RWPE2 (cell line): ENCODE results near the gene SYT2.

Experiments
- ATAC-seq: fragments of 200-7000 bp; cut with Tn5 transposase; 3 replicates; pipeline ENCODE4 v1.9.1; 2021; ENCODE audit warnings: low read depth
- DNase-seq: peaks from one replicate; pipeline ENCODE4 v3.0.0-alpha.2; 2020; ENCODE audit warnings: low spot score
- H3K27ac ChIP-seq: fragments of 450-650 bp; 2 replicates; pipeline ENCODE4 v1.5.1; 2017; ENCODE audit warnings: mild to moderate bottlenecking; ENCODE audit not compliant: poor library complexity, severe bottlenecking
- H3K27me3 ChIP-seq: fragments of 250-450 bp; sonication (Bioruptor Pico); 2 replicates; pipeline ENCODE4 v1.5.1; 2021; ENCODE audit warnings: mild to moderate bottlenecking, moderate library complexity; ENCODE audit not compliant: insufficient read depth, poor library complexity, severe bottlenecking
- H3K36me3 ChIP-seq: fragments of 250-450 bp; sonication (Bioruptor Pico); 2 replicates; pipeline ENCODE4 v1.5.1; 2020; ENCODE audit warnings: low read depth, mild to moderate bottlenecking, moderate library complexity
- H3K4me1 ChIP-seq: fragments of 250-450 bp; sonication (Bioruptor Pico); 2 replicates; pipeline ENCODE4 v1.5.1; 2021; ENCODE audit warnings: mild to moderate bottlenecking, moderate library complexity; ENCODE audit not compliant: insufficient read depth, poor library complexity, severe bottlenecking
- H3K4me3 ChIP-seq: fragments of 250-450 bp; sonication (Bioruptor Pico); 2 replicates; pipeline ENCODE4 v1.5.1; 2021; ENCODE audit warnings: mild to moderate bottlenecking, moderate library complexity; ENCODE audit not compliant: severe bottlenecking
- H3K9me3 ChIP-seq: fragments of 250-450 bp; sonication (Bioruptor Pico); 2 replicates; pipeline ENCODE4 v1.5.1; 2021; ENCODE audit warnings: mild to moderate bottlenecking, moderate library complexity; ENCODE audit not compliant: severe bottlenecking
- TF ChIP-seq, protein P1 (sequence below): fragments of 450-650 bp; IDR thresholded peaks from one replicate; pipeline ENCODE4 v1.5.1; 2017; ENCODE audit warnings: mild to moderate bottlenecking, moderate library complexity; ENCODE audit not compliant: poor library complexity, severe bottlenecking

SYT2 gene

DNA sequence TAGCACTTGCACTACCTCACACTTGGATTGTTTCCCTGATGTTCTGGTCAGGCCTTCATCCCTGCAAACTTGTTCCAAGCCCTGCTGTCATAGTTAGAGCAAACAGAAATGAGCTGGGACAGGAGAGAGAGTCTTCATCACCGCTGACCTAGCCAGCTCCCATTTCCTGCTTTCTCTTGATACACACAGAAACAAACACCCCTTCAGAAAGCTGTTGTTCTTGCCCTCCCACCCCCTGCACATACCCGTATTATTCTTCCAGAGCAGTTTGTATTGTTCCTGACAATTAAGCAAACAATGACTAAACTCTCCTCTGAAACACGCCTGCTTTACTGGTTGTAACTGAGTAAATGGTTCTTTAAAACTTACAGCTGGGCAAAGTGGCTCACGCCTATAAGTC is 2.9 kb upstream of the SYT2 start:
- H3K27me3 ChIP-seq, result peaks cover 34% of the 10 kb centered on the region
- no peak overlapping the region for H3K27ac ChIP-seq
- H3K36me3 ChIP-seq, result no peaks in the 10 kb centered on the region
- no peaks in the 10 kb centered on the region for H3K4me1 ChIP-seq
- peak; percentile 85 for ATAC-seq
- no peak for DNase-seq
- no peak overlapping the region for H3K4me3 ChIP-seq
- TF ChIP-seq, protein P1, sequence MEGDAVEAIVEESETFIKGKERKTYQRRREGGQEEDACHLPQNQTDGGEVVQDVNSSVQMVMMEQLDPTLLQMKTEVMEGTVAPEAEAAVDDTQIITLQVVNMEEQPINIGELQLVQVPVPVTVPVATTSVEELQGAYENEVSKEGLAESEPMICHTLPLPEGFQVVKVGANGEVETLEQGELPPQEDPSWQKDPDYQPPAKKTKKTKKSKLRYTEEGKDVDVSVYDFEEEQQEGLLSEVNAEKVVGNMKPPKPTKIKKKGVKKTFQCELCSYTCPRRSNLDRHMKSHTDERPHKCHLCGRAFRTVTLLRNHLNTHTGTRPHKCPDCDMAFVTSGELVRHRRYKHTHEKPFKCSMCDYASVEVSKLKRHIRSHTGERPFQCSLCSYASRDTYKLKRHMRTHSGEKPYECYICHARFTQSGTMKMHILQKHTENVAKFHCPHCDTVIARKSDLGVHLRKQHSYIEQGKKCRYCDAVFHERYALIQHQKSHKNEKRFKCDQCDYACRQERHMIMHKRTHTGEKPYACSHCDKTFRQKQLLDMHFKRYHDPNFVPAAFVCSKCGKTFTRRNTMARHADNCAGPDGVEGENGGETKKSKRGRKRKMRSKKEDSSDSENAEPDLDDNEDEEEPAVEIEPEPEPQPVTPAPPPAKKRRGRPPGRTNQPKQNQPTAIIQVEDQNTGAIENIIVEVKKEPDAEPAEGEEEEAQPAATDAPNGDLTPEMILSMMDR, result no peak
- H3K9me3 ChIP-seq, result no peaks in the 10 kb centered on the region

DNA sequence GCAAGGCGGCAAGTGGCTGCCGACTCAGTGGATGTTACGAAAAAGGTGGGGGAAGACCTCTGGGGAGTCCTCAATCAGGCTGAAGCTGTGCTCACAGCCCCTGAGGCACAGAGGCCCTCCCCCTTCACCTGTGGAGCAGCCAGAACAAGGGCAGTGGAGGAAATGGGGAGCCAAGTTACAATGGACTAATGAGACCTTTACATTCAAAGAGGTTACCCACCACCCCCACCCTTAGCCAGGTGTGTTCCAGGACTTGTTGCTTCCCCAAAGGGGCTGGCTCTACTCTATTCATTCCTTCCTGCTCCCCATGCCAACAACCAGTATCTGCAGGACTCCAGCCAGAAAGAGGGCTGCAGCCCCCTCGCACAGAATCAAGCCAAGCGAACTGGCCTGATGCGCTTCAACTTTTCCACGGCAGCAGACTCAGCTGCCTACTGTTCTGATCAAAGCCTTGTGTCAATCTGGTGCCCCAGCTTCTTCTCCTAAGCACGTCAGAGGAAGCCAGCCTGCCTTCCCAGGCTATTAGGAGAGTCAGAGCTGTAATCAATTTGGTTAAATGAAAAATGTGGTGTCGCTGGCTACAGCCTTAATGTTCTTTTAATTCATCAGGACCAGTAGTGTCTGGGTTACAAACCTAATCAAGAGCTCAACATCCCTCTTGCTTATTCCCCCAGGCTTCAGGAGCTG is 1.8 kb upstream of the SYT2 start:
- Histone ChIP-seq H3K4me3 (no peak overlapping the region), H3K27me3 (peaks cover 45% of the 10 kb centered on the region), H3K4me1 (no peaks in the 10 kb centered on the region), H3K27ac (no peak overlapping the region), H3K36me3 (no peaks in the 10 kb centered on the region), H3K9me3 (no peaks in the 10 kb centered on the region)
- ATAC-seq, result no peak
- TF ChIP-seq, protein P1, result no peak
- DNase-seq, result no peak

DNA sequence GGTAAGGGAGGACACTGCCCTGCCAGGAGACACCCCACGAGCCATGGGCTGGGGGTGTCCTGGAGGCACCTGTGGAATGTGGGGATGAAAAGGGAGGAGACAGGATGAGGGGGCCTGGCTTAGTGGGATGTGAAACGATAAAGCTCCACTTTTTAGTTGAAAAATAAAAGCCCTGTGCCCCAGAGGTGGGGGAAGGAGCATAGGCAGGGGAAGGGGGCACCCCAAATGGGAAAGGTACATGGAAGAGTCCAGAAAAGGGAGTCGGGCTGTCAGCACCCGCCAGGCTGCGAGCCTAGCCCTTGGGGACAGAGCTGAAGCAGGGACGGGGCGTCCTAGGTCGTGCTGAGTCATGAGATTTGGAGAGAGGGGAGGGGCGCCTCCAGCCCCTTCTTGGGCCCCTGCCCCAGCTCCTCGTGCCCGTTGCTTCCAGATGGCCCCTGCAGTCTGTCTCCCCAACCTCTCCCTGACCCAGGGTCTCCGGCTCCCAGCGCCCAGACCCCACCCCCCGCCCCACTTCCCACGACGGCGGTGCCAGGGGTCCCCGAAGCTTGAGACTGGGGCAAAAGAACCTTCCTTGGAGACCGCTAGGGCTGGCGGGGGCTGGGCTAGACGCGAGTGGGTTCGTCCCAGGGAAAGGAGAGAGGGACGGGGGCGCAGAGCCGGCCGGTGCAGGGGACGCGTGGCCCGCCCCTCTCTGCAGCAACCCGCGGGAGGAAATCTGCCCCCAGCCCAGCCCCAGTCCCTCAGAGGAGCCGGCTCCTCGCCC is 795 bp downstream of the SYT2 start:
- TF ChIP-seq, protein P1, result no peak
- Histone ChIP-seq H3K4me1 (no peaks in the 10 kb centered on the region), H3K9me3 (no peaks in the 10 kb centered on the region), H3K4me3 (peak overlapping the region; percentile 9), H3K36me3 (no peaks in the 10 kb centered on the region), H3K27ac (no peak overlapping the region), H3K27me3 (peaks cover 66% of the 10 kb centered on the region)
- DNase-seq (peak; percentile 40), ATAC-seq (no peak)

DNA sequence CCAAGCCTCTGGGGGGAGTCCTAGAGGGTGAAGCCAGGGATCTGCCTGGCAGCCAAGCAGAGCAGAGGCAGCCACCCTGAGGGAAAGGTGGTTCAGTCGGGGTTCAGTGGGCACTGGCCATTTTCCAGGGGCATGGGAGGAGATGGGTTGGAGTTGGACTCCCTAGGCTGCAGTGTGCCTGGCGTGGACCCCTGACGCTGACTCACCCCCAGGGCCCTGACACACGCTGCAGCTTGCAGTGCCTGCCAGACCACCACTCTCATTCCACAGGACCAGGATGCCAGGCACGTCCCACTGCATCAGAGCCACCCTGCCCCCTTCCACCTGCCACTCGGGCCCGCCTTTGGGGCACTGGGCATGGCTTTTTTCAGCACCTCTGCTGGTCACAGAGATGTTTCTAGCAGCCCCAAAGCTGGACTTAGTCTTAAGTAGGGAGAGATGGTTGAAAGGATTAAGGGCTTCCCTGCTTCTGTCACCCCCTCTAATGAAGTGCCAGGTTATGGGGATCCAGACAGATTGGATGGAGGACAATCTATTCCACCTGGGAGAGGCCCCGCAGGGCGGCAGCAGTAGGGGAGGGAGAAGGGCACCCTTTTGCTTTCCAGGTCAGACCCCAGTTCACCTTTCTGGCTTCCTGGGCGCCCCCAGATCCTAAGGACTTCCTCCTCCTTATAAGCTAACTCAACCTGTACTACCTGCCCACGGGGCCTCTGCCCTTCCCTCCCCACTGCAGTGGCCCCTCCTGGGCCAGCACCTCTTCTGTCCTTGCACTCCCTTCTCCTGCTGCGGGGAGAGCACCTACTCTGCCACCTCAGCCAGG is 1.6 kb downstream of the SYT2 start:
- Histone ChIP-seq H3K36me3 (no peaks in the 10 kb centered on the region), H3K27ac (no peak overlapping the region), H3K4me3 (no peak overlapping the region), H3K27me3 (peaks cover 74% of the 10 kb centered on the region), H3K9me3 (no peaks in the 10 kb centered on the region), H3K4me1 (no peaks in the 10 kb centered on the region)
- TF ChIP-seq, protein P1, result no peak
- peak; percentile 51 for DNase-seq
- no peak for ATAC-seq
